HG02840 (cell line): ENCODE data around the gene TXNL4B.
"Not testable (repeated sequence)": the region's sequence is repeated elsewhere in the genome, so short reads cannot be mapped to it uniquely, and the experiment has no call there.

Experiments used
- ATAC-seq: cut with Tn5 transposase; IDR thresholded peaks from one replicate; pipeline ENCODE4 v1.9.1; 2021; ENCODE audit warnings: mild to moderate bottlenecking, moderate library complexity, moderate number of reproducible peaks; ENCODE audit not compliant: unreplicated experiment, low FRiP score

TXNL4B gene

DNA sequence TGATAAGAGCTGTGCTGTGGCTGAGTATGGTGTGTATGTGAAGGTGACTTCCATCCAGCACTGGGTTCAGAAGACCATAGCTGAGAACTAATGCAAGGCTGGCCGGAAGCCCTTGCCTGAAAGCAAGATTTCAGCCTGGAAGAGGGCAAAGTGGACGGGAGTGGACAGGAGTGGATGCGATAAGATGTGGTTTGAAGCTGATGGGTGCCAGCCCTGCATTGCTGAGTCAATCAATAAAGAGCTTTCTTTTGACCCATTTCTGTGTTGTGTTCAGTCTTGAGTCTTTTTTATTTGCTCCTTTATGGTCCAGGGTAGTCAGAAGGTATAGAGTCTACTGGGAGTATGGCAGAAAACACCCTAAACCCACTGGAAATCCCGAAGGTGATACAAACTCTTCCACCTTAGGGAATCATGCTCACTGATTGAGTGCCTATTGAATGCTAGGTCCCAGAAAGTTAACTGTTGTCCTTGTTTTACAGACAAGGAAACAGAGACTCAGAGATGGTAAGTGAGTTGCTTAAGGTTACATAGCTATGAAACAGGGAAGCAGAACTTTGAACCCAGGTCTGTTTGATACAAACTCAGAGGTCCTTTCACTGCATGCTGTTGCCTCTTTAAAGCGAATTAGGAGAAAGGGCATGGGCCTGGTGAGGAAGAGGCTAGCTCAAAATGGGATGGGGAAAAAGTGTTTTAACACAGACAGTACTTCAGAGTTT, 16.3 kb downstream of the TXNL4B start:
- not testable (repeated sequence) for ATAC-seq

DNA sequence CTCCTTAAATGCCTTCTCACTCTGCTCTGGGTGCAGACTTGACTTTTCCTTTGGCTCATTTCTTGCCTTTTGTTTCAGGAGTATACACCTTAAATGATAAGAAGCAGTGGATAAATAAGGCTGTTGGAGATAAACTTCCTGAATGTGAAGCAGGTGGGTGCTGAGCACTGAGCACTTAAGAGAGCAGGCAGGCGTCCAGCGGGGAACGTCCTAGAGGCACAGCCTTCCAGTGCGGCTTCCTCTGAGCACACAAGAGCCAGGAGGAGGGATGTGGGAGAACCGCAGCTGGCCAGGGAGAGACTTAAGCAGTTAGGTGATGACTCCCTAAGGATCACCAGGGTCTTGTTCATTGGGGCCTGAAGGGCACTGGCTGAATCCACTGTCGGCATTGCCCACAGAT, 18.4 kb downstream of the TXNL4B start:
- ATAC-seq = not testable (repeated sequence)

DNA sequence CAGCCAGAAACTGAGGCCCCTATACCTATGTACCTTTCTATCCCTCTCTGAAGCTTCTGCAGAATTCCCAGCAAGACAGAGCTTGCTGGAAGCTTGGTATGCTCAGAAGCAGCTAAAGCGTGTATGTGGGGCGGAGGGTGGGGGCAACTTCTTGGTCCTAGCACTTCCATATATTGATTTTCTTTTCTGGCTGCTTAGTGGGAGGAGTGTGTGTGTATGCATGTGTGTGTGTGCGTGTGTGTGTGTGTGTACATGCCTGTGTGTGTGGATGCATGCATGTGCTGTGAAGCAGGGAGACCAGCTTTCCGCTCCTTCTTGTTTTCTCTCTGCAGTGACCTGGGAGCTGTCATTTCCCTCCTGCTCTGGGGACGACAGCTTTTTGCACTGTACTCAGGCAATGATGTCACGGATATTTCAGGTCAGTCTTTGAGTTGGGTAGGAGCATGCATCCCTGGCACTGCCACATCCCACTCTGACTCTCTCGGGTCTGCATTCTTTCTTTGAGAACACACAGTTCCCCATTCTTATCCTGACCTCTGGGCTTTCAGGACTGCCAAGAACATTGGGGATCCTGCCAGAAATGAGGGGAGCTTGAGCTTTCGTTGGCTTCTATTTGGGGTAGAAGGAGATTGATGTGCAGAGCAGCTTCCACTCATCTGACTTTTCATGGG, 19.7 kb downstream of the TXNL4B start:
- no peak for ATAC-seq

DNA sequence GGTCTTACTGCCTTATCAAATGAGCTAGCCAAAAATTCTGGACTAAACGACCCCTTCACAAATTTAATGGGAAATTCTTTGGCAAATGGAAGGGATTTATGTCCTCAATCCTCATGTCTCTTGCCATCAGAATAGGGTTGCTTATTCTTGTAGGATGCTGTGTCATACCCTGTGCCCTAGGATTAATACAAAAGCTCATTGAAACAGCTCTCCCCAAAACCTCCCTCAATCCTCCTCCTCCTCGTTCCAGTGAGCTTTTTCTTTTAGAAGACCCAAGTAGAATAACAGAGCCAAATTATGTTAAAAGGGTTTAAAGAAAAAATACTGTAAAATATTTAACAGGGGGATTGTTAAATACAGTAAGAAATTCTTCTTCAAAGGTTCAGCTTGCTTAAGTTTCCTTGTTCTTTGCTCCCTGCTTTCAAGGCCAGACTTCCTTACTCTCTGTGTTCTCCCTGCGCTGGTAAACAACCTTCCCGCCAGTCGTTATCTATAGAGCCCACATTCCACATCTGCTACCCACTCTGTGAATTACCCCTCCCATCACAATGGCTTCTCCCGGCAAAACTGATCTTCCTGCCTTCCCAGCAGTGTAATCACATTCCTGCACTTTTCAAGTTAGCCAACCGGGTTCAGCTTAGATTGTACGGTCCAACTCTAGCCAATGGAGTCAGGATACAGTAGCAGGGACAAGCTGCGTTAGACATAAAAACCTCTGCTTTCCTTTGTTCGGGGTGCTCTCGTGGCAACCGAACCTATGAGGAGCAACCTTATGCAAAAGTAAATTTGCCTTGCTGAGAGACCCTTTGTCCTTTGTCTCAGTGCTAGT, 20.7 kb downstream of the TXNL4B start:
- no peak for ATAC-seq

DNA sequence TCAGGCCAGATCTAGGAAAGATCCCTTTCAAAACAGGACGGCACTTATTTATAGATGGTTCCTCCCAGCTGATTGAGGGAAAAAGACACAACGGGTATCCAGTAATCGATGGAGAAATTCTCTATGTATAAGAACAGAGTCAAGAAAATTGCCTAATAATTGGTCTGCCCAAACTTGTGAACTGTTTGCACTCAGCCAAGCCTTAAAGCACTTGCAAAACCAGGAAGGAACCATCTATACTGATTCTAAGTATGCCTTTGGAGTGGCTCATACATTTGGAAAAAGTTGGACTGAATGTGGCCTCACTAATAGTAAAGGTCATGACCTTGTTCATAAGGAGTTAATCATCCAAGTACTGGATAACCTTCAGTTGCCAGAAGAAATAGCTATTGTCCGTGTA, 24.5 kb downstream of the TXNL4B start:
- no peak for ATAC-seq

DNA sequence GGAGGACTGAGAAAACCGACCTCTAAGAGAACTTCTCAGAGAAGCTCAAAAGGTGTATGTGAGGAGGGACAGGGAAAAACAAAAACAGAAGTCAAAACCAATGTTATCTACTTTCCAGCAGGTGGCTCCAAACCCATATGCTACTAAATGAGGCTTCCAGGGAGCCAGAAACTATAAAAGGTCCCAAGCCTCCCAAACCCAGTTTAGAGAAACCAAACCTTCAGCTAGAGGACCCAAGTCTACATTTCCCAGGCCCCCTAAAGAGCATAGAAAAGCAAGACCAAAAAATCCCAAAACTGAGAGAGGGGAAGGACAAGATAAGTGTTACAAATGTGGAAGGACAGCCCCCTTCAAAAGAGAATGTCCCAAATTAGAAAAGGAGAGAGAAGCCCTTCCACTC, 26.7 kb downstream of the TXNL4B start:
- ATAC-seq = no peak

DNA sequence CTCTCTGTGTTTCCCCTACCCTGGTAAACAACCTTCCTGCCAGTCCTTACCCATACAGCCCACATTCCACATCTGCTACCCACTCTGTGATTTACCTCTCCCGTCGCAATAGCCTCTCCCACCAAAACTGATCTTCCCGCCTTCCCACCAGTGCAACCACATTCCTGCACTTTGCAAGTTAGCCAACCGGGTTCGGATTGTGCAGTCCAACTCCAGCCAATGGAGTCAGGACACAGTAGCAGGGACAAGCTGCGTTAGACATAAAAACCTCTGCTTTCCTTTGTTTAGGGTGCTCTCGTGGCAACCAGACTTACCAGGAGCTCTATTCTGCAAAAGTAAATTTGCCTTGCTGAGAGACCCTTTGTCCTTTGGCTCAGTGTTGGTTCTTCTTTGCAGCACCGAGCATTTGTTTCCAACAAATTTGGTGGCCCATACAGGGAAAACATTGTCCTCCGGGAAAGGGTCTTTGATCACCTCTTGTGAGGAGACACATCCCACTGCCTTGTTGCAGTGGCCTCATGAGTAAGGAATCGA, 29.0 kb downstream of the TXNL4B start:
- no peak for ATAC-seq

DNA sequence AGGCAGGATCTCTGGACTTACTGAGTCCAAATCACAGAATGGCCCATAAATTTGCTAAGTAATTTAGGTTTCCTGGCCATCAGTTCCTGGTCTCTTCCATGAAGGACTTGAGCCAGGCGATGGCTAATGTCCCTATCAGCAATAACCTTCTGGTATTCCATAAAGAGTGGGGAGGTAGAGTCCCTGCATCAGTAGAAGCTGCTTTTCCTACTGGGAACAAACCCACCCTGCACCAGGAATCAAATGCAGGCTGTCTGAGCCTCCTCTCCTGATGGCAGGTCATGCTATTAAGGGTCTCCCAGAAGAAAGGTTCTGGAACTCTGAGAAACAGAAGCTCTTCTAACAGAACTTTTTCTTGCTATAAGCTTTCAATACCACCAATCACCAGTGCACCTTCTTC, 31.9 kb downstream of the TXNL4B start:
- no peak for ATAC-seq

DNA sequence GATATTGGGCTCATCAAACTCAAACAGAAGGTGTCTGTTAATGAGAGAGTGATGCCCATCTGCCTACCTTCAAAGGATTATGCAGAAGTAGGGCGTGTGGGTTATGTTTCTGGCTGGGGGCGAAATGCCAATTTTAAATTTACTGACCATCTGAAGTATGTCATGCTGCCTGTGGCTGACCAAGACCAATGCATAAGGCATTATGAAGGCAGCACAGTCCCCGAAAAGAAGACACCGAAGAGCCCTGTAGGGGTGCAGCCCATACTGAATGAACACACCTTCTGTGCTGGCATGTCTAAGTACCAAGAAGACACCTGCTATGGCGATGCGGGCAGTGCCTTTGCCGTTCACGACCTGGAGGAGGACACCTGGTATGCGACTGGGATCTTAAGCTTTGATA, 33.0 kb downstream of the TXNL4B start:
- no peak for ATAC-seq

DNA sequence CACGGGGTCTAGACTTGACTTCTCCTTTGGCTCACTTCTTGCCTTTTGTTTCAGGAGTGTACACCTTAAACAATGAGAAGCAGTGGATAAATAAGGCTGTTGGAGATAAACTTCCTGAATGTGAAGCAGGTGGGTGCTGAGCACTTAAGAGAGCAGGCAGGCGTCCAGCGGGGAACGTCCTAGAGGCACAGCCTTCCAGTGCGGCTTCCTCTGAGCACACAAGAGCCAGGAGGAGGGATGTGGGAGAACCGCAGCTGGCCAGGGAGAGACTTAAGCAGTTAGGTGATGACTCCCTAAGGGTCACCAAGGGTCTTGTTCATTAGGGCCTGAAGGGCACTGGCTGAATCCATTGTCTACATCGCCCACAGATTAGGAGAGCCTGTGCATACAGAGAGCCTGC, 34.4 kb downstream of the TXNL4B start:
- not testable (repeated sequence) for ATAC-seq

DNA sequence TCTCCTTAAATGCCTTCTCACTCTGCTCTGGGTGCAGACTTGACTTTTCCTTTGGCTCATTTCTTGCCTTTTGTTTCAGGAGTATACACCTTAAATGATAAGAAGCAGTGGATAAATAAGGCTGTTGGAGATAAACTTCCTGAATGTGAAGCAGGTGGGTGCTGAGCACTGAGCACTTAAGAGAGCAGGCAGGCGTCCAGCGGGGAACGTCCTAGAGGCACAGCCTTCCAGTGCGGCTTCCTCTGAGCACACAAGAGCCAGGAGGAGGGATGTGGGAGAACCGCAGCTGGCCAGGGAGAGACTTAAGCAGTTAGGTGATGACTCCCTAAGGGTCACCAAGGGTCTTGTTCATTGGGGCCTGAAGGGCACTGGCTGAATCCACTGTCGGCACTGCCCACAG, 36.1 kb downstream of the TXNL4B start:
- ATAC-seq = not testable (repeated sequence)

DNA sequence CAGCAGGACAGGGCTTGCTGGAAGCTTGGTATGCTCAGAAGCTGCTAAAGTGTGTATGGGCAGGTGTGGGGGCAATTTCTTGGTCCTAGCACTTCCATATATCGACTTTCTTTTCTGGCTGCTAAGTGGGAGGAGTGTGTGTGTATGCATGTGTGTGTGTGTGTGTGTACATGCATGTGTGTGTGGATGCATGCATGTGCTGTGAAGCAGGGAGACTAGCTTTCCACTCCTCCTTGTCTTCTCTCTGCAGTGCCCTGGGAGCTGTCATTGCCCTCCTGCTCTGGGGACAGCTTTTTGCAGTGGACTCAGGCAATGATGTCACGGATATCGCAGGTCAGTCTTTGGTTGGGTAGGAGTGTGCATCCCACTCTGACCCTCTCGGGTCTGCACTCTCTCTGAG, 37.5 kb downstream of the TXNL4B start:
- ATAC-seq = no peak

DNA sequence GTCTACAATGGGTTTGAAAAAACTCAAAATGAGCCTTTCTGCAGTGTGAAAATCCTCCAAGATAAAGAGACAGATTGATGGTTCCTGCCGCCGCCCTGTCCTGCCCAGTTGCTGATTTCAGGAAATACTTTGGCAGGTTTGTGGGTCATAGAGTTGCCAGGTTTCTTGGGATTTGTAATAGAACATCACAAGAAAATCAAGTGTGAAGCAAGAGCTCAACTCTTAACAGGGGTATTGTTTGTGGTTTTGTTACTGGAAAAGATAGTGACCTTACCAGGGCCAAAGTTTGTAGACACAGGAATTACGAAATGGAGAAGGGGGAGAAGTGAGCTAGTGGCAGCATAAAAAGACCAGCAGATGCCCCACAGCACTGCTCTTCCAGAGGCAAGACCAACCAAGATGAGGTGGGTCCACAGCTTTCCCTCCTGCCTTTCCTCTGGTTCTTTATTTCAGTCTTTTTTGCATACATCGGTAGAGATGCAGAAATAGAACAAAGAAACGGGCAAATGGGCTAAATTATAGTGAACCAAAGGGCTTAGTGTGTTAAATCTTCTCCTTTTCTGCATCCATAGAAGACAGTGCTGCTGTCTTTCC, 39.1 kb downstream of the TXNL4B start, which contains the start of gene HP:
Gene HP, plus strand, starts transcription at position 252 of the 594 bp plus-strand sequence. Its CDS starts 148 bp downstream, at position 400.
- not testable (repeated sequence) for ATAC-seq

DNA sequence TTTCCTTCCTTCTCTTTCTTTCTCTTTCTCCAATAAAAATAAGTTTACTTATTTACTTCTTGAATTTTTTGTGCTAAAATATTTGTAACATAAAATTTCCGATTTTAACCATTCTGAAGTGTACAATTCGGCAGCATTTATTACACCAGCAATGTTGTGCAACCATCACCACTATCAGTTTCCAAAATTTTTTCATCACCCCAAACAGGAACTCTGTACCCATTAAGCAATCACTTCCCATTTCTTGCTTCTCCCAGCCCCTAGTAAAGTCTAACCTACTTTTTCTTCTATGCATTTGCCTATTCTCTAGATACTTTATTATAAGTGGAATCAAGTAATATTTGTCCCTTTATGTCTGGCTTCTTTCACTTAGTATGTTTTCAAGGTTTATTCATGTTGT, 41.6 kb downstream of the TXNL4B start:
- ATAC-seq = no peak

DNA sequence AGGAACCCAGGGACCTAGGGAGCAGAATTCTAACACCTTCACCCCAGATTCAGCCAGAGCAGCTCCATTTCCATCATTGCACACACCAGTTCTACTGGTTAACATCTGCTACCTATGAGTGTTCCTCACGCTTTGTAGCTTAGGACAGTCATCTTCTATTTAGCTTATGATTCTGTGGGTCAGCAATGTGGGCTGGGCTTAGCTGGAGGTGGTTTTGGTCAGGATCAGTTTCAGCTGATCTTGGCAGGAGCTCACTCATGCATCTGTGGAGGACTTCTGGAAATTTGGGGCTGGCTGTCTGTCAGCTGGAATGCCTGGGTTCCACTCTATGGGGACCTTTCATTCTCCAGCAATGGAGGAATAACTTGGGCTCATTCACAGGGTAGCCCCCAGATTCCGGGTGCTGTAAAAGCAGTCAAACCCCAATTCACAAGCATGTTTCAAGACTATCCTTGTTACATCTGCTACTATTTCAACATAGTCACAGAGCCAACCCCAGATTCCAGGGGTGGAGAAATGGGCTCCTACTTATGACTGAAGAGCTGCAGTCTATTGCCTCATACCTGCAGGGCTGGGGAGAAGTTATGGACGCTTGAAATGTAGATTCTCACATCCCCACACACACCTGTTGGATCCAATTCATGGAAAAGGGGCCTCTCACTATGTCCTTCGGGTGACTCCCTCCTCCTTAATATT, 42.5 kb downstream of the TXNL4B start:
- no peak for ATAC-seq

DNA sequence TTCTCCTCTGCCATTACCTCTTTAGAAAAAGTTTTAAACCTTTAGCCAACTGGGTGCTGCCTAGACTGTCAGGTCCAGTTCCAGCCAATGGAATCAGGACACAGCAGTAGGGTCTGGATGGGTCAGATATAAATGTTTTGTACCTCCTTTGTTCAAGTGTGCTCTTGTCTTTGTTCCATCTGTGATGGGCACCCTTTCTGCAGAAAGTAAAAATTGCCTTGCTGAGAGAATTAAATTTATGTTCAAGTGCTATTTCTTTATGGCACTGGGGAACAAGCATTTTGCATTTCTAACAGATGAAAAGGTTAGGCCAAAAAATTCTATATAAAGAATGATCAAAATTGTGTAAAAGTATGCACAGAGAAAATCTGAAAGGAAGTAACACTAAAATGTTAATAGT, 44.3 kb downstream of the TXNL4B start:
- ATAC-seq = no peak

DNA sequence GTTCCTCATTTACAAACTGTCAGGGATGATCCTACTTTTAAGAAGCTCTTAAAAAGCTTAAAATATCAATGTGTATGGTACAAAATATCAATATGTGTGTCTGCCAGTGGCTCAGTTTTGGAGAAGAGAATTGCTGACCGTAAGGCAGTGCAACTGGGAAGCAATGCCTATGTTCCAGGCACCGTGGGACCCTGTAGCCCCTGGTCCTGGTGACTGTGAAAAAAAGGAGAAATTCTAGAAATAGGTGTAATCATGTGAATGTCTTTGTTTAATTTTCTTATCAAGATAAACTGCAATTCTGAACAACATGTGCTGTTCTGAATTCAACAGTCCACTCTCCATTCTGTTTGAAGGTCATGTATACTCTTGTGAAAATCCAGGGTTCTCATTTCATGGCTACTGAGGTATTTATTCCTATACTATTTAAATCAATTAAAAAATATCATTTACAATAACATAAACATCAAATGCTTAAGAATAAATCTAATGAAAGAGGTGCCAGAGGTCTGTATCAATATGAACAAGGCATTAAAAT, 48.5 kb downstream of the TXNL4B start:
- no peak for ATAC-seq

DNA sequence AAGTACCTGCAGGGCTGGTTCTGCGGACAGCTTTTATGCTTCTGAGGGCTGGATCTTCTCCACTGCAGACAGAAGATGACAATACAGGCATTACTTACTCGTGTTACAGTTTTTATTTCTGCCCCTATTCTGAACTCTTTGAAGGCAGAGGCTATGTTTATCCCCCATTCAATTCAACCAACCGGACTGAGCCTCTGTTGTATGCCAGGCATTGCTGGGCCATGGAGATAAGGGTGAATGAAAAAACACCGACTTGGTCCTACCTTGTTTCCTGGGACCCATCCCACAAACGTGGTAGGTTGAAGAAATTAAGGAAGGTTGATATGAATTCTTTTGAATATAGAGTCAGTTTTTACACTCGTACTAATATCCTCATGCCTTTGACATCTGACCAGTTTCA, 49.1 kb downstream of the TXNL4B start:
- ATAC-seq = no peak

DNA sequence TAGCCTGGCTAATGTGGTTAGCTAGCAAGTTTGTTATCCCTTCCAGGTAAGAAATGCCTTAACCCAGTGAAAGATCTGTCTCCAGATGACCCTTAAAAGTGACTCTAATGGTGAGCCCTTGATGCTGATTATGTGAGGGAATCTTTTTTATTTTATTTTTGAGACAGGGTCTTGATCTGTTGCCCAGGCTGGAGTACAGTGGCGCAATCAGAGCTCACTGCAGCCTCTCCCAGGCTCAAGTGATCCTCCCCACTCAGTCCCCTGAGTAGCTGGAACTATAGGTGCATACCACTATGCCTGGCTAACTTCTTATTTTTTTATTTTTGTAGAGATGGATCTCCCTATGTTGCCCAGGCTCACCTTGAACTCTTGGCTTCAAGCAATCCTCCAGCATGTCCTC, 49.9 kb downstream of the TXNL4B start:
- no peak for ATAC-seq

DNA sequence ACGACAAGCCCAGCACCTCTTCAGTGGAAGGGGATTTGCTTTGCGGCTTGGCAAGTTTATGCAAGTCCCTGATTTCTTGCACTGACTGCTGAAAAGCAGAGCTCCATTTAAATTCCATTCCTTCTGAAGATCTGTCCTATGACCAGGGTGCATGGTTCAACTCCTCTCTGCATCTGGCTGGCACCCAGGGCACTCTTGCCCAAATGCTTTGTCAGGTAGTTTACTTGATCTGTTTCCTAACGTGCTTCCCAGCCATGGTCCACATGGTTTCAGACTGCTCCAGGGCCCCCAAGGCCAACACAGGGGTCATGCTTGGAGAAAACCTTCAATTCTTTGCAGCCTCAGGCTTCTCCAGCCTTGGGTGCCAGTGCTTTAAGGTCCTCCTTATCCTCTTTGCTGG, 50.4 kb downstream of the TXNL4B start:
- ATAC-seq = no peak
